Activated CD4-positive, alpha-beta T cell treated with anti-CD3 and anti-CD28 coated beads for 1 hour (primary cell): Measurements from ENCODE around the gene LRGUK.

Experiments
- DNase-seq: peaks from one replicate; pipeline ENCODE4 v3.0.0-alpha.2; 2020

LRGUK gene

GRCh38 chr7:134126596-134126965, 559 bp upstream of the LRGUK start:
- no peak for DNase-seq

DNA sequence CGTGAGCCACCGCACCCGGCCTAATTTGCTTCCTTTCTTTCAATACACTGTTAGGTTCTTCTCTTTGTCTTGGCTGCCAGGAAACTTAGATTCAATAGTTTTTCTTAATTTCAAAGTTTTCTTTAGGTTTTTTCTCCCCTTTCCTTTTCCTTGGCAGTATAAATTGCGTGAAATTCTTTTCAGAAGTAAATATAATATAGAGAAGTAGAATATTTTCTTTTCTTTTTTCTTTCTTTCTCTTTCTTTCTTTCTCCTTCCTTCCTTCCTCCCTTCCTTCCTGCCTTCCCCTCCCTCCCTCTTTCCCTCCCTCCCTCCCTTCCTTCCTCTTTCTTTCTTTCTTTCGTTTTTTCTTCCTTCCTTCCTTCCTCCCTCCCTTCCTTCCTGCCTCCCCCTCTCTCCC, 1.7 kb downstream of the LRGUK start:
- no peak for DNase-seq

DNA sequence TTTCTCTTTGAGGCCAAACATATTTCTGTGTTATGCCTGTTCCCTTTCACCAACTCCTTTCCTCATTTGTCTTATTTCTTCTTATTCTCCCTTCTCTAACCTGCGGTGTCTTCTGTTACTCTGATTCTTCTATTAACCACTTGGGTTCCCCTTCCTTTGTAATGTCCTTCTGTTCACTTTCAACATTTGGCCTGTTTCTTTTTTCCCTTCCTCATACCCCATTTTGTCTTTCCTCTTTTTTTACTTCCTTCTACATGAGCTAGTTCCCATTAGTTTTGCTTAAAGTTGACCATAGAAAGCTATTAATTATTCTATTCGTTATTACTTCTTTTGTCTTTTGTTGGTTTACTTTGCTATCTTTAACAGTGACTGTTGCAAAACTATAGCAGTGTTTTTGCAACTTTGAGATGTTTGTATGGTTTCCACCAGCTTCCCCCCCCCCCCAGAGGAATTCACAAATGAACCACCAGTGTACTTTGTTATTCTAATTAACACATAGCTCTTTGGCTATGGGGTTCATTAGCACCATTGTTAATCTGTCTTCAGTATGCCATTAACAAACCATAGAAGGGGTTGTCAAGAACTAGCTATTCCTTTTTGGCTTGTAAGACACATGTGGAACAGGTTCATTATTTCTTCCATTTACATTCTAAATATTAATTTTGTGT, 2.9 kb downstream of the LRGUK start:
- no peak for DNase-seq

GRCh38 chr7:134134004-134134403, 6.9 kb downstream of the LRGUK start:
- DNase-seq, result no peak

GRCh38 chr7:134140889-134141867, 14.0 kb downstream of the LRGUK start:
- peak; percentile 19 for DNase-seq

DNA sequence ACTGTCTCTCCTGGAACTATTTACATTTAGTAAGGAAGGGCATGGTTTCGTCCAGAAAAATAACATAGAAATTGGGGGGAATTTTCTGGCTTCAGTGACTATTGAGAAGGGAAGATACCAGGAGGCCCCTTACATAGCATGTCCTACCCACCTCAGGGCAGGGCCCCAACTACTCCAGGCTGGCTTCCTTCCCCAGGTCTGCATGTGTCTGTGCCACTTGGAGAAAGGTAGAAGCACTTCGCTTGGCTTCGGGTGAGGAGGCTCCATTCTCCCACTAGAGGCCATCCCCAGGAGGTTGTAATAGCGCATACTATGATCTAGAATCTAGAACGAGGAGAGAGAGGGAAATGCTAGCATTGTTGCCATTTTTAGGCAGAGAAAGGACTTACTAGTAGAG, 14.7 kb downstream of the LRGUK start:
- DNase-seq, result no peak

- no peak for DNase-seq
Measured at GRCh38 chr7:134153493-134154136, 26.5 kb downstream of the LRGUK start.

DNA sequence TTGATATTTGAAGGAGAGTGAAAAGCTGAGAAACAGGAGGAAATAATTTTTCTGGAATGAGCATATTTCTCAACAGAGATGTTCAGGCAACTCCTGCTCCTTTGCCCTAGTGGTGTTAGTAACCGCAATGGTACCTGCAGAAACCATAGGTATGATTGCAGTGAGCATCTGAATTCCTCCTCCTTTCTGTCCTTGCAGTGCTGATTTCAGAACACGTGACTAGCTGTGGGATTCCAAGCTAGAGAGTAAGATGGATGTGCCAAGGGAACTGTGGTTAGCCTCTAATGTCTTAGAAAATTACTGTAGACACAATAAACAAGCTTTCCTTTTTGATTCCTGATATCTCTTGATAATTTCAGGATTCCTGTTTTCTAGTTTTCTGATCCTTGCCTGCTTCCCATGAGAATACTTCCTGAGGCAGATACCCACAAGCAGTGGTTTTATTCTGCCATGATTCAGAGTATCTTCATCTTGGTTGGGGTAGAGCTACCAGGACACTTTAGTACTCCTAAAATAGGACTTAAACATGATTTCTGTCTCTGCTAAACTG, 27.5 kb downstream of the LRGUK start:
- DNase-seq, result no peak

- no peak for DNase-seq
Measured at GRCh38 chr7:134155206-134155605, 28.1 kb downstream of the LRGUK start.

DNA sequence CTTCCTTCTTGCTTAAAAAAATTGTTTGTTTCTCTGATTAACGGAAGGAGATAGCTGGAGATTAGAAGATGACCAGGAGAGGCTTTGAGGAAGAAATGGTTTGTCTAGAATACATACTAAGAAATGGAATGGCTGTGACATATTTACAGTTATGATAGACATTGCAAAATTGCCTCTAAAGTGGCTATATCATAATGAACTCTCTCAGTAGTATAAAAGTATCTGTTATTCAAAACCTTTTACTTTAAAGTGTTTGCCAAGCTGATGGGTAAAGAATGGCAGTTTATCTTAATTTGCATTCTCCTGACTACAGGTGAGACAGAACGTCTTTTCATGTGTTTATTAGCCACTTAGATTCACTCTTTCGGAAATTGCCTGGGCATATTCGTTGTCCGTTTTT, 28.7 kb downstream of the LRGUK start:
- DNase-seq, result no peak

DNA sequence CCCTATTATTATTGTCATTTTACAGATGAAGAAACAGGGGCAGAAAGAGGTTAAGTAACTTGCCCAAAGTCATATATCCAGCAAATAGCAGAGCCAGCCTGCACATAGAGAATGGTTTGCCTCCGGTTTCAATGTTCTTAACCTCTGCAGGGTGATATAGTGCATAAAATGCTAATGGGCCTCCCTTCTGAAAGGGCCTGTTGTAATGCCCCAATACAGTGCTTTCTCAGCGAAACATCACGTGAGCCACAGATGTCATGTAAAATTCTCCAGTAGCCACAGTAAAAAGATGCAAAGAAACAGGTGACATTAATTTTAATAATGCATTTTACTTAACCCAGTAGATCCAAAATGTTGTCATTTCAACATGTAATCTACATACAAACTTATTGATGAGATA, 38.1 kb downstream of the LRGUK start:
- no peak for DNase-seq

- DNase-seq, result no peak
Measured at GRCh38 chr7:134167250-134167649, 40.1 kb downstream of the LRGUK start.

- no peak for DNase-seq
Measured at GRCh38 chr7:134167841-134168240, 40.7 kb downstream of the LRGUK start.

DNA sequence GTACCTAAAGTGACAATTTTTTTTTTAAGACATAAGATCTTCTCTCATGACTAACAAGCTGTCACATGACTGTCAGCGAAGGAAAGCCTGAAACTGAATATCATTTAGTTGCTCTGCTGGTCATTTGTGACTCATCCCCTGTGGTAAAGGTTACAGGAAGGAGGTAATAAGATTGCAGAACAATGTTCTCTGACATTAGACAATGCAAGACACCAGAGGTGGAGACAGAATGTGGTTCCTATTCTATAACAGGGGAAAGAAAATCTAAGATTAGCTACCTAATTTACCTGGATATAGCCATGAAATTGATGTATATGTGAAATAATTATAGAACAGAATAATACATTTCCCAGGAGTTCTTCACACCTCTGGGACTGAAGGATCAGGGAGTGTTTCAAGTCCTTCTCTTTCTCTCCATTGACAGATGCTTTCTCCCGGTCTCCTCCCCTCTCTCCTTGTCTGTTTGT, 47.7 kb downstream of the LRGUK start:
- no peak for DNase-seq

DNA sequence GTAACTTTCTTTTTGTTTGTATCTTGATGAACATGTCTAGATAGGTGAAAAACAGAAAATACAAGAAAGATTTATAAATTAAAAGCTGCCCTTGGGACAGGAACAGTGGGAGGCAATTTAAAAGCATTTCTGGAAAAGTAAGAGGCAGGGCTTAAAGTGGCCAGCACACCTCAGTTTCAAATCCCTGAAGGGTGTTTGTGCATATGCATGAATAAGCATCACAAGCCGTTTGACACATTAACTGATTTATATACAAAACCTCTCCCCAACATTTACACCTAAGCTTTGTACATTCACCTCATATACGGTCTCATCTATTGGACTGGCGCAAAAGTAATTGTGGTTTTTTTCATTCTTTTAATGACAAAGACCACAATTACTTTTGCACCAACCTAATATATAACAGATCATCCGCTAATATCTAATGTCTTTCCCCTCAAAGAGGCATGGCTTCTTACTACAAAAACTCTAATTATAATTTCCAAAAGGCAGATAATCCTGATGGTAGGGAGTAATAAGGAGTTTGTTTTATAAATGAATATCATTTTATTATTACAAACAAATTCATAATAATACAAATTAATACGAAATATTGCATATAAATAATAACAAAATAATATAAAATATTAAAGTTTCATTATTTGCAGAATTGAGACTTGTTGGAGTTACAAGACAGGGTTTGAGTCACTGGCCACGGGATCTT, 48.3 kb downstream of the LRGUK start:
- DNase-seq, result no peak

- no peak for DNase-seq
Measured at GRCh38 chr7:134176037-134176350, 48.9 kb downstream of the LRGUK start.

DNA sequence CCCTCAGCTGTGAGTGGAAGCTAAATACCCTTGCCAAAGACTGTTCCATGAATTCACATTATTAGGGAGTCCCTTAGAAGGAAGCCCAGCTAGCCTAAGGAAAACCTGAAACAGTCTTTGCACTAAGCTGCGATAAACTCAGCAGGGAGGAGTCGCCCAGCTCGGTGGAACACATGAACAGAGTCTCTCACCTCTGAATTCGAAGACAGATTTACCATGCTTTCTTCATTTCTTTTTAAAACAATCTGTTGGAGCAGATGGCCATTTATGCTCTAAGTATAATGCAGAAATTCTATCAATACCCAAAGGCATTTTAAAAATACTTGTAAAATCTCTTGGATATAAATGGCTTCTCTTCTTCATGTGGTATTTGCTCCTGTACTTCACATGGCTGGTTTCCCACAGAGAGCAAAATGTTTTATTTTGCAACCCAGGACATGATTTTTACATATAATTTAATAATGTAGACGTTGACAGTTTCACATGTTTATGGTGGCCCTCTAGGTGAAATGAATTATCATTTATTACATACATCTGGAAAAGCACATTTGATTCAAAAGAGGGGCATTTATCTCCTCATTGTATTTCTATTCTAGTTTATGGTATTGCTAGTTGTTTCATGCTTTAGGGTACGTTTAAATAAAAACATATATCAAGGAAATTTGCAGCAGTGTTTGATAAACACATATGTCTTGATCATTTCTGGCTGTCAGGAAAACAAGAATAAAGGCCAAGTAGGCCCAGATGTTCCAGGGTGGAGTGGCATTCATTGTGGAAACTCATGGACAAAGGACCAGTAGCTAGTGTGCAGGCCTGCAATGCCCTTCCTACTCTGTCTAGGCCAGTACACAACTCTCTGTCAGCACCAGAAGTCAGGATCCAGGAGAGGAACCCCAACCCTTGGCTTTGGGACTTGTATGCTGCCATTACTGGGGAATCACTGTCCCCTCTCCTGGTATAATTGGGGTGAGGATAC, 52.2 kb downstream of the LRGUK start:
- DNase-seq, result no peak

- DNase-seq, result no peak
Measured at GRCh38 chr7:134180376-134180775, 53.2 kb downstream of the LRGUK start.

GRCh38 chr7:134182078-134182477, 54.9 kb downstream of the LRGUK start:
- DNase-seq, result no peak

- DNase-seq, result no peak
Measured at GRCh38 chr7:134184767-134185166, 57.6 kb downstream of the LRGUK start.

GRCh38 chr7:134186027-134186426, 58.9 kb downstream of the LRGUK start:
- no peak for DNase-seq

GRCh38 chr7:134186801-134187200, 59.7 kb downstream of the LRGUK start:
- DNase-seq, result no peak
